ENCODE results near the gene CNPPD1. TPM values are rescaled to one million over a fixed set of nuclear protein-coding genes. Genes with fewer than 3 reads are reported as not detected.

CNPPD1 gene
- total RNA-seq, 1 experiment from 2014 or later, result 62.9 TPM

DNA sequence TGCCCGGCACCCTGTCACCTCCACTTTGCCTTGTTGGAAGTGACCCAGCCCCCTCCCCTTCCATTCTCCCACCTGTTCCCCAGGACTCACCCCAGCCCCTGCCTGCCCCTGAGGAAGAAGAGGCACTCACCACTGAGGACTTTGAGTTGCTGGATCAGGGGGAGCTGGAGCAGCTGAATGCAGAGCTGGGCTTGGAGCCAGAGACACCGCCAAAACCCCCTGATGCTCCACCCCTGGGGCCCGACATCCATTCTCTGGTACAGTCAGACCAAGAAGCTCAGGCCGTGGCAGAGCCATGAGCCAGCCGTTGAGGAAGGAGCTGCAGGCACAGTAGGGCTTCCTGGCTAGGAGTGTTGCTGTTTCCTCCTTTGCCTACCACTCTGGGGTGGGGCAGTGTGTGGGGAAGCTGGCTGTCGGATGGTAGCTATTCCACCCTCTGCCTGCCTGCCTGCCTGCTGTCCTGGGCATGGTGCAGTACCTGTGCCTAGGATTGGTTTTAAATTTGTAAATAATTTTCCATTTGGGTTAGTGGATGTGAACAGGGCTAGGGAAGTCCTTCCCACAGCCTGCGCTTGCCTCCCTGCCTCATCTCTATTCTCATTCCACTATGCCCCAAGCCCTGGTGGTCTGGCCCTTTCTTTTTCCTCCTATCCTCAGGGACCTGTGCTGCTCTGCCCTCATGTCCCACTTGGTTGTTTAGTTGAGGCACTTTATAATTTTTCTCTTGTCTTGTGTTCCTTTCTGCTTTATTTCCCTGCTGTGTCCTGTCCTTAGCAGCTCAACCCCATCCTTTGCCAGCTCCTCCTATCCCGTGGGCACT, 5.8 kb upstream of the CNPPD1 start:
- TF ChIP-seq CTCF (IDR thresholded peaks at IDR 0.05; ENCODE audit: insufficient read depth in 1 of 2, low read depth in 1 of 2, low read length in 1 of 2, severe bottlenecking in 1 of 2, unreplicated experiment in 1 of 2), result no peak
- no peak for DNase-seq
- Mint-ChIP-seq H3K4me3 (ENCODE audit: unreplicated experiment) (no peak overlapping the region), H3K4me1 (ENCODE audit: low read depth, unreplicated experiment) (peaks cover 8% of the 10 kb centered on the region), H3K9me3 (ENCODE audit: unreplicated experiment) (no peaks in the 10 kb centered on the region), H3K27me3 (ENCODE audit: insufficient read depth, unreplicated experiment) (no peaks in the 10 kb centered on the region), H3K36me3 (ENCODE audit: insufficient read depth, unreplicated experiment) (peaks cover 33% of the 10 kb centered on the region), H3K27ac (ENCODE audit: unreplicated experiment) (no peak overlapping the region)
- Histone ChIP-seq H3K27me3 (replicated peaks; ENCODE audit: control insufficient read depth, insufficient read depth, low read length) (no peaks in the 10 kb centered on the region; the same call in 1 of the 2 replicates), H3K9me3 (no peaks in the 10 kb centered on the region), H3K4me1 (peaks cover 7% of the 10 kb centered on the region), H3K36me3 (ENCODE audit: control insufficient read depth, insufficient read depth, low read length) (peaks cover 6% of the 10 kb centered on the region), H3K4me3 (ENCODE audit: low read depth, low read length) (no peak overlapping the region)
- BruUV-seq (replicated peaks), result no TSS peak
- ChIA-PET CTCF (interaction anchor here (0.6 kb wide), 1 partner anchor 202 kb away, joined by 5 read pairs; no protein-coding TSS in a partner anchor), POLR2A (no interaction called here)
- intact Hi-C loops (cut with micrococcal nuclease; ENCODE audit: unreplicated experiment), result no loop called here

- Mint-ChIP-seq H3K27me3 (ENCODE audit: insufficient read depth, unreplicated experiment) (no peaks in the 10 kb centered on the region), H3K36me3 (ENCODE audit: insufficient read depth, unreplicated experiment) (peaks cover 39% of the 10 kb centered on the region), H3K4me1 (ENCODE audit: low read depth, unreplicated experiment) (peaks cover 8% of the 10 kb centered on the region), H3K4me3 (ENCODE audit: unreplicated experiment) (no peak overlapping the region), H3K27ac (ENCODE audit: unreplicated experiment) (no peak overlapping the region), H3K9me3 (ENCODE audit: unreplicated experiment) (no peaks in the 10 kb centered on the region)
- peaks cover 6% of the 10 kb centered on the region for H3K36me3 ChIP-seq (ENCODE audit: control insufficient read depth, insufficient read depth, low read length)
- ChIA-PET CTCF (interaction anchor here (0.7 kb wide), 1 partner anchor 24 kb away, joined by 3 read pairs; no protein-coding TSS in a partner anchor), POLR2A (no interaction called here)
- H3K4me1 ChIP-seq, result peaks cover 7% of the 10 kb centered on the region
- BruUV-seq (replicated peaks), result no TSS peak
- TF ChIP-seq CTCF (IDR thresholded peaks at IDR 0.05; ENCODE audit: insufficient read depth in 1 of 2, low read depth in 1 of 2, low read length in 1 of 2, severe bottlenecking in 1 of 2, unreplicated experiment in 1 of 2), result no peak
- no peak for DNase-seq
- H3K4me3 ChIP-seq (ENCODE audit: low read depth, low read length), result no peak overlapping the region
- intact Hi-C loops (cut with micrococcal nuclease; ENCODE audit: unreplicated experiment), result no loop called here
- H3K27me3 ChIP-seq (replicated peaks; ENCODE audit: control insufficient read depth, insufficient read depth, low read length), result no peaks in the 10 kb centered on the region; the same call in 1 of the 2 replicates
- no peaks in the 10 kb centered on the region for H3K9me3 ChIP-seq
Observed at GRCh38 chr2:219181531-219181930, 4.8 kb upstream of the CNPPD1 start.

DNA sequence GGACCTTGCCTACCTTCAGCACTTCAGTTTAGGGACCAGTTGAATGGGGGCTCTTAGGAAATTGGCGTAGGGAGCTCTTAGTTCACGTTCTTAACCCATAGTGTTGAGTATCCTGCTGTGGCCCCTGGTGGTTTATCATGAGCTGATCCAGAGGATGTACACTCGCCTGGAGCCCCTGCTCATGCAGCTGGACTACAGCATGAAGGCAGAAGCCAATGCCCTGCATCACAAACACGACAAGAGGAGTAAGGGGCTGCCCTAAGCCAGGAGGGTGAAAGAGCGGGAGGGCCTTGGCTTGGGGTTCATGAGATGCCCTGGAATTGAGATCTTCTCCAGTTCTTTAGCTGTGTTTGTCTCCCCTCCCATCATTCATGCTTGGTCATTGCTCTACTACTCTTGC, 4.2 kb upstream of the CNPPD1 start:
- BruUV-seq (replicated peaks), result no TSS peak
- peaks cover 6% of the 10 kb centered on the region for H3K36me3 ChIP-seq (ENCODE audit: control insufficient read depth, insufficient read depth, low read length)
- Mint-ChIP-seq H3K9me3 (ENCODE audit: unreplicated experiment) (no peaks in the 10 kb centered on the region), H3K4me1 (ENCODE audit: low read depth, unreplicated experiment) (peaks cover 8% of the 10 kb centered on the region), H3K27me3 (ENCODE audit: insufficient read depth, unreplicated experiment) (no peaks in the 10 kb centered on the region), H3K36me3 (ENCODE audit: insufficient read depth, unreplicated experiment) (peaks cover 39% of the 10 kb centered on the region), H3K4me3 (ENCODE audit: unreplicated experiment) (no peak overlapping the region), H3K27ac (ENCODE audit: unreplicated experiment) (no peak overlapping the region)
- no peaks in the 10 kb centered on the region for H3K9me3 ChIP-seq
- H3K27me3 ChIP-seq (replicated peaks; ENCODE audit: control insufficient read depth, insufficient read depth, low read length), result no peaks in the 10 kb centered on the region; the same call in 1 of the 2 replicates
- peaks cover 7% of the 10 kb centered on the region for H3K4me1 ChIP-seq
- DNase-seq, result no peak
- intact Hi-C loops (cut with micrococcal nuclease; ENCODE audit: unreplicated experiment), result no loop called here
- H3K4me3 ChIP-seq (ENCODE audit: low read depth, low read length), result no peak overlapping the region
- POLR2A ChIA-PET, result no interaction called here
- CTCF ChIA-PET, result interaction anchor here (0.7 kb wide), 1 partner anchor 25 kb away, joined by 3 read pairs; no protein-coding TSS in a partner anchor
- no peak for TF ChIP-seq CTCF (IDR thresholded peaks at IDR 0.05; ENCODE audit: insufficient read depth in 1 of 2, low read depth in 1 of 2, low read length in 1 of 2, severe bottlenecking in 1 of 2, unreplicated experiment in 1 of 2)
